Stomach smooth muscle (tissue), 2 donors: ENCODE results near the gene TAS2R31.
"Not testable (repeated sequence)": the region's sequence is repeated elsewhere in the genome, so short reads cannot be mapped to it uniquely, and the experiment has no call there.

Experiments used
- H3K27ac ChIP-seq: one replicate; pipeline ENCODE4 v1.7.0; 2013; ENCODE audit warnings: mild to moderate bottlenecking, low read length, inconsistent platforms
- H3K27me3 ChIP-seq, 2 donors: one replicate each; pipeline ENCODE4 v1.7.0; 2013; ENCODE audit warnings: low read length in 2 of 2; ENCODE audit not compliant: insufficient read depth in 2 of 2, control insufficient read depth in 1 of 2
- H3K36me3 ChIP-seq, 2 donors: one replicate each; pipeline ENCODE4 v1.7.0; 2013; ENCODE audit warnings: low read length in 2 of 2; ENCODE audit not compliant: control insufficient read depth in 2 of 2, insufficient read depth in 2 of 2
- H3K4me1 ChIP-seq: one replicate; pipeline ENCODE4 v1.7.0; 2013; ENCODE audit warnings: low read length; ENCODE audit not compliant: control insufficient read depth, insufficient read depth
- H3K4me3 ChIP-seq, 2 donors: one replicate each; pipeline ENCODE4 v1.7.0; 2013; ENCODE audit warnings: low read length in 2 of 2
- H3K9ac ChIP-seq, 2 donors: one replicate each; pipeline ENCODE4 v1.7.0; 2013; ENCODE audit warnings: low read length in 2 of 2, mild to moderate bottlenecking in 1 of 2
- H3K9me3 ChIP-seq, 2 donors: one replicate each; pipeline ENCODE4 v1.7.0; 2013; ENCODE audit warnings: low read length in 2 of 2; ENCODE audit not compliant: control insufficient read depth in 2 of 2
- donor health status: healthy.
- donor health status: Pancreatic carcinoma.

Gene TAS2R31

GRCh38 chr12:11049806-11050531, 18.8 kb upstream of the TAS2R31 start:
- H3K27ac ChIP-seq, H3K27me3 ChIP-seq, H3K9me3 ChIP-seq, H3K4me3 ChIP-seq, H3K36me3 ChIP-seq, H3K9ac ChIP-seq, H3K4me1 ChIP-seq: not testable (repeated sequence)

GRCh38 chr12:11041366-11041765, 10.2 kb upstream of the TAS2R31 start:
- not testable (repeated sequence) for H3K27ac ChIP-seq, H3K36me3 ChIP-seq, H3K4me1 ChIP-seq, H3K4me3 ChIP-seq, H3K9ac ChIP-seq, H3K9me3 ChIP-seq, H3K27me3 ChIP-seq

GRCh38 chr12:11040162-11040561, 9.0 kb upstream of the TAS2R31 start:
- H3K9ac ChIP-seq: no peak overlapping the region
- no peaks in the 10 kb centered on the region for H3K27me3 ChIP-seq
- no peak overlapping the region for H3K4me3 ChIP-seq
- H3K9me3 ChIP-seq: no peaks in the 10 kb centered on the region
- no peak overlapping the region for H3K27ac ChIP-seq
- no peaks in the 10 kb centered on the region for H3K4me1 ChIP-seq
- no peaks in the 10 kb centered on the region for H3K36me3 ChIP-seq

GRCh38 chr12:11039171-11039570, 8.0 kb upstream of the TAS2R31 start:
- H3K4me1 ChIP-seq: no peaks in the 10 kb centered on the region
- no peak overlapping the region for H3K4me3 ChIP-seq
- no peak overlapping the region for H3K27ac ChIP-seq
- H3K36me3 ChIP-seq: no peaks in the 10 kb centered on the region
- H3K9me3 ChIP-seq: no peaks in the 10 kb centered on the region
- H3K9ac ChIP-seq: no peak overlapping the region
- H3K27me3 ChIP-seq: no peaks in the 10 kb centered on the region

- not testable (repeated sequence) for H3K36me3 ChIP-seq
These were observed 2.8 kb upstream of the TAS2R31 start for GRCh38 chr12:11033959-11034358.

GRCh38 chr12:11026118-11026517, 5.1 kb downstream of the TAS2R31 start:
- H3K4me1 ChIP-seq: no peaks in the 10 kb centered on the region

More at GRCh38 chr12:11033959-11034358, 2.8 kb upstream of the TAS2R31 start:
- not testable (repeated sequence) for H3K9ac ChIP-seq, H3K4me3 ChIP-seq, H3K4me1 ChIP-seq, H3K27ac ChIP-seq, H3K27me3 ChIP-seq, H3K9me3 ChIP-seq

GRCh38 chr12:11023387-11023786, 7.8 kb downstream of the TAS2R31 start:
- Histone ChIP-seq H3K9ac (no peak overlapping the region), H3K27ac (no peak overlapping the region), H3K9me3 (no peaks in the 10 kb centered on the region), H3K4me3 (no peak overlapping the region), H3K27me3 (no peaks in the 10 kb centered on the region), H3K4me1 (no peaks in the 10 kb centered on the region), H3K36me3 (peaks cover 0 to 2% of the 10 kb centered on the region in 2 donors)

More at GRCh38 chr12:11026118-11026517, 5.1 kb downstream of the TAS2R31 start:
- Histone ChIP-seq H3K27me3 (no peaks in the 10 kb centered on the region), H3K36me3 (peaks cover 0 to 2% of the 10 kb centered on the region in 2 donors), H3K9me3 (no peaks in the 10 kb centered on the region), H3K9ac (no peak overlapping the region), H3K27ac (no peak overlapping the region), H3K4me3 (no peak overlapping the region)

- H3K4me1 ChIP-seq: no peaks in the 10 kb centered on the region
- H3K36me3 ChIP-seq: no peaks in the 10 kb centered on the region
- H3K9ac ChIP-seq: no peak within 1 kb of the TSS
- no peak within 1 kb of the TSS for H3K4me3 ChIP-seq
- no peaks in the 10 kb centered on the region for H3K9me3 ChIP-seq
- H3K27me3 ChIP-seq: no peaks in the 10 kb centered on the region
- no peak within 1 kb of the TSS for H3K27ac ChIP-seq
These were observed 8.7 kb downstream of the TAS2R31 start, which contains the start of gene TAS2R19 for GRCh38 chr12:11022520-11022919. TSS of gene TAS2R19 (minus strand) at chr12:11022620. CDS start at chr12:11022571, 49 bp downstream.

- Histone ChIP-seq H3K4me3 (no peak overlapping the region), H3K27me3 (no peaks in the 10 kb centered on the region), H3K9ac (no peak overlapping the region), H3K9me3 (no peaks in the 10 kb centered on the region), H3K27ac (no peak overlapping the region), H3K36me3 (no peaks in the 10 kb centered on the region), H3K4me1 (no peaks in the 10 kb centered on the region)
These were observed 14.3 kb downstream of the TAS2R31 start for GRCh38 chr12:11016937-11017336.

GRCh38 chr12:11015775-11016430, 15.3 kb downstream of the TAS2R31 start:
- Histone ChIP-seq H3K4me3 (no peak overlapping the region), H3K27ac (no peak overlapping the region), H3K4me1 (no peaks in the 10 kb centered on the region), H3K27me3 (no peaks in the 10 kb centered on the region), H3K9ac (no peak overlapping the region), H3K9me3 (no peaks in the 10 kb centered on the region), H3K36me3 (no peaks in the 10 kb centered on the region)

GRCh38 chr12:11014234-11014633, 17.0 kb downstream of the TAS2R31 start:
- Histone ChIP-seq H3K9ac (no peak overlapping the region), H3K36me3 (no peaks in the 10 kb centered on the region), H3K27me3 (no peaks in the 10 kb centered on the region), H3K9me3 (no peaks in the 10 kb centered on the region), H3K4me3 (no peak overlapping the region), H3K4me1 (no peaks in the 10 kb centered on the region), H3K27ac (no peak overlapping the region)
